SU-DHL-6 (cell line): ENCODE measurements around the gene CEP135.

Source experiments
- H2AFZ ChIP-seq: fragments of 200-600 bp; sonication (generic); 2 replicates; pipeline ENCODE4 v1.6.1; 2014; ENCODE audit warnings: low read depth, mild to moderate bottlenecking, moderate library complexity, mixed read lengths, antibody characterized with exemption, low read length; ENCODE audit not compliant: severe bottlenecking
- H3F3A ChIP-seq: fragments of 200-600 bp; shearing (Covaris generic); 2 replicates; pipeline ENCODE4 v1.6.0; 2016; ENCODE audit warnings: antibody characterized with exemption, mild to moderate bottlenecking; ENCODE audit not compliant: insufficient read depth
- H3K27ac ChIP-seq: fragments of 200-600 bp; sonication (generic); 2 replicates; pipeline ENCODE4 v1.5.1; 2016; ENCODE audit warnings: low read depth, mild to moderate bottlenecking, low read length, moderate library complexity, mixed read lengths
- H3K27me3 ChIP-seq: fragments of 200-600 bp; sonication (generic), shearing (Covaris generic); 2 replicates; pipeline ENCODE4 v1.6.0; 2014; ENCODE audit warnings: mild to moderate bottlenecking, low read length
- H3K36me3 ChIP-seq: fragments of 200-600 bp; sonication (generic); 2 replicates; pipeline ENCODE4 v1.6.1; 2014; ENCODE audit warnings: mild to moderate bottlenecking, low read length, mixed read lengths
- H3K4me2 ChIP-seq: fragments of 300-600, 200-600 bp; shearing (Covaris generic), sonication (generic); 2 replicates; pipeline ENCODE4 v1.6.0; 2014; ENCODE audit warnings: low read length, low read depth, mild to moderate bottlenecking; ENCODE audit not compliant: poor library complexity, severe bottlenecking
- H3K4me3 ChIP-seq: fragments of 200-600 bp; sonication (generic); 2 replicates; pipeline ENCODE4 v1.5.1; 2014; ENCODE audit warnings: antibody characterized with exemption, low read length, mild to moderate bottlenecking, mixed read lengths; ENCODE audit not compliant: insufficient read depth, poor library complexity, severe bottlenecking
- H3K79me2 ChIP-seq: fragments of 200-600 bp; sonication (generic); 2 replicates; pipeline ENCODE4 v1.6.1; 2014; ENCODE audit warnings: mild to moderate bottlenecking, low read length, moderate library complexity; ENCODE audit not compliant: insufficient read depth
- H3K9ac ChIP-seq: fragments of 200-600 bp; sonication (generic); 2 replicates; pipeline ENCODE4 v1.7.0; 2014; ENCODE audit warnings: mild to moderate bottlenecking, low read length
- H3K9me2 ChIP-seq: fragments of 200-600 bp; sonication (generic); replicated peaks from 2 replicates; pipeline ENCODE4 v1.6.1; 2014; ENCODE audit warnings: low read length; ENCODE audit not compliant: insufficient read depth
- H3K9me3 ChIP-seq: fragments of 200-600 bp; sonication (generic); 2 replicates; pipeline ENCODE4 v1.6.1; 2014; ENCODE audit warnings: low read length, mixed read lengths; ENCODE audit not compliant: insufficient read depth
- H4K20me1 ChIP-seq: fragments of 200-600 bp; sonication (generic); 2 replicates; pipeline ENCODE4 v1.6.1; 2014; ENCODE audit warnings: low read depth, mild to moderate bottlenecking, antibody characterized with exemption, low read length, moderate library complexity, mixed read lengths
- EZH2phosphoT487 ChIP-seq: fragments of 200-600 bp; sonication (generic), shearing (Covaris generic); conservative IDR thresholded peaks from 2 replicates; pipeline ENCODE4 v1.6.1; 2018; ENCODE audit warnings: mild to moderate bottlenecking, antibody characterized with exemption, low read length, moderate library complexity, mixed read lengths
- TF ChIP-seq, protein P1 (sequence below): fragments of 200-600 bp; sonication (generic); IDR thresholded peaks from one replicate; pipeline ENCODE4 v1.5.1; 2017; ENCODE audit warnings: antibody characterized with exemption, mild to moderate bottlenecking, low read length, moderate library complexity; ENCODE audit not compliant: insufficient read depth, poor library complexity, severe bottlenecking

The CEP135 gene

GRCh38 chr4:55980725-55981124, 32.0 kb downstream of the CEP135 start:
- Histone ChIP-seq H2AFZ (no peak overlapping the region), H3K27ac (no peak overlapping the region), H3K9ac (no peak overlapping the region), H3K27me3 (no peaks in the 10 kb centered on the region), H4K20me1 (no peaks in the 10 kb centered on the region), H3K79me2 (no peaks in the 10 kb centered on the region), H3K4me3 (no peak overlapping the region), H3F3A (no peaks in the 10 kb centered on the region), H3K4me2 (no peak overlapping the region), H3K9me2 (no peaks in the 10 kb centered on the region), H3K36me3 (peaks cover 4% of the 10 kb centered on the region; the same call in 1 of the 2 replicates), H3K9me3 (no peaks in the 10 kb centered on the region)
- TF ChIP-seq, protein P1, sequence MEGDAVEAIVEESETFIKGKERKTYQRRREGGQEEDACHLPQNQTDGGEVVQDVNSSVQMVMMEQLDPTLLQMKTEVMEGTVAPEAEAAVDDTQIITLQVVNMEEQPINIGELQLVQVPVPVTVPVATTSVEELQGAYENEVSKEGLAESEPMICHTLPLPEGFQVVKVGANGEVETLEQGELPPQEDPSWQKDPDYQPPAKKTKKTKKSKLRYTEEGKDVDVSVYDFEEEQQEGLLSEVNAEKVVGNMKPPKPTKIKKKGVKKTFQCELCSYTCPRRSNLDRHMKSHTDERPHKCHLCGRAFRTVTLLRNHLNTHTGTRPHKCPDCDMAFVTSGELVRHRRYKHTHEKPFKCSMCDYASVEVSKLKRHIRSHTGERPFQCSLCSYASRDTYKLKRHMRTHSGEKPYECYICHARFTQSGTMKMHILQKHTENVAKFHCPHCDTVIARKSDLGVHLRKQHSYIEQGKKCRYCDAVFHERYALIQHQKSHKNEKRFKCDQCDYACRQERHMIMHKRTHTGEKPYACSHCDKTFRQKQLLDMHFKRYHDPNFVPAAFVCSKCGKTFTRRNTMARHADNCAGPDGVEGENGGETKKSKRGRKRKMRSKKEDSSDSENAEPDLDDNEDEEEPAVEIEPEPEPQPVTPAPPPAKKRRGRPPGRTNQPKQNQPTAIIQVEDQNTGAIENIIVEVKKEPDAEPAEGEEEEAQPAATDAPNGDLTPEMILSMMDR: no peak
- TF ChIP-seq EZH2phosphoT487: no peak

- Histone ChIP-seq H3F3A (no peaks in the 10 kb centered on the region), H2AFZ (no peak overlapping the region), H3K36me3 (peaks cover 4% of the 10 kb centered on the region; the same call in 1 of the 2 replicates), H3K79me2 (no peaks in the 10 kb centered on the region), H3K9ac (no peak overlapping the region), H3K27me3 (no peaks in the 10 kb centered on the region), H3K27ac (no peak overlapping the region), H3K4me2 (no peak overlapping the region), H3K4me3 (no peak overlapping the region), H4K20me1 (no peaks in the 10 kb centered on the region), H3K9me3 (no peaks in the 10 kb centered on the region), H3K9me2 (no peaks in the 10 kb centered on the region)
- TF ChIP-seq, protein P1: no peak
- no peak for TF ChIP-seq EZH2phosphoT487
These were observed 34.2 kb downstream of the CEP135 start for GRCh38 chr4:55982976-55983375.

GRCh38 chr4:55989766-55990165, 41.0 kb downstream of the CEP135 start:
- Histone ChIP-seq H3K4me2 (no peak overlapping the region), H3K27ac (no peak overlapping the region), H3F3A (no peaks in the 10 kb centered on the region), H3K9me3 (no peaks in the 10 kb centered on the region), H3K9me2 (no peaks in the 10 kb centered on the region), H2AFZ (no peak overlapping the region), H3K9ac (no peak overlapping the region), H3K27me3 (no peaks in the 10 kb centered on the region), H3K4me3 (no peak overlapping the region), H3K36me3 (0 out of 2 replicates have a peak, but pooled peaks cover 2% of the 10 kb centered on the region), H4K20me1 (no peaks in the 10 kb centered on the region), H3K79me2 (no peaks in the 10 kb centered on the region)
- TF ChIP-seq EZH2phosphoT487: no peak
- TF ChIP-seq, protein P1: no peak
